Duodenal mucosa (tissue), 2 donors: ENCODE data around the gene BTN3A1.
"Not testable (repeated sequence)": the region's sequence is repeated elsewhere in the genome, so short reads cannot be mapped to it uniquely, and the experiment has no call there.

Experiments
- H3K27ac ChIP-seq: one replicate; pipeline ENCODE4 v1.7.0; 2013; ENCODE audit warnings: low read depth, low read length
- H3K27me3 ChIP-seq, 2 donors: one replicate each; pipeline ENCODE4 v1.7.0; 2013; ENCODE audit warnings: low read length in 2 of 2, control low read depth in 1 of 2; ENCODE audit not compliant: insufficient read depth in 2 of 2, control insufficient read depth in 1 of 2
- H3K36me3 ChIP-seq, 2 donors: one replicate each; pipeline ENCODE4 v1.7.0; 2013; ENCODE audit warnings: low read length in 2 of 2, control low read depth in 1 of 2; ENCODE audit not compliant: insufficient read depth in 2 of 2, control insufficient read depth in 1 of 2
- H3K4me1 ChIP-seq, 2 donors: one replicate each; pipeline ENCODE4 v1.7.0; 2013; ENCODE audit warnings: low read length in 2 of 2, control low read depth in 1 of 2; ENCODE audit not compliant: insufficient read depth in 2 of 2, control insufficient read depth in 1 of 2
- H3K4me3 ChIP-seq, 2 donors: one replicate each; pipeline ENCODE4 v1.7.0; 2013; ENCODE audit warnings: low read length in 2 of 2, low read depth in 1 of 2
- H3K9ac ChIP-seq, 2 donors: one replicate each; pipeline ENCODE4 v1.7.0; 2013; ENCODE audit warnings: low read length in 2 of 2, low read depth in 1 of 2
- H3K9me3 ChIP-seq, 2 donors: one replicate each; pipeline ENCODE4 v1.7.0; 2013; ENCODE audit warnings: low read length in 2 of 2, control low read depth in 1 of 2; ENCODE audit not compliant: control insufficient read depth in 1 of 2

Gene BTN3A1

GRCh38 chr6:26401987-26402658 lies at the start of gene BTN3A1:
Gene BTN3A1, plus strand, starts transcription at chr6:26402275. Its CDS starts 3,289 bp downstream, at chr6:26405564.
- Histone ChIP-seq H3K9me3 (no peaks in the 10 kb centered on the region), H3K27me3 (no peaks in the 10 kb centered on the region), H3K4me3 (peak within 1 kb of the TSS; percentile 78 to 82), H3K36me3 (peaks cover 3 to 18% of the 10 kb centered on the region in 2 donors), H3K9ac (peak within 1 kb of the TSS; percentile 76 to 83), H3K27ac (peak within 1 kb of the TSS; percentile 59), H3K4me1 (peaks cover 17 to 18% of the 10 kb centered on the region in 2 donors)

- Histone ChIP-seq H3K4me1 (peaks cover 0 to 10% of the 10 kb centered on the region in 2 donors), H3K36me3 (no peaks in the 10 kb centered on the region), H3K27ac (no peak overlapping the region), H3K27me3 (no peaks in the 10 kb centered on the region), H3K4me3 (no peak overlapping the region), H3K9ac (no peak overlapping the region), H3K9me3 (no peaks in the 10 kb centered on the region)
Observed at GRCh38 chr6:26352315-26352714, 49.8 kb upstream of the BTN3A1 start.

GRCh38 chr6:26354162-26354561 lies 47.9 kb upstream of the BTN3A1 start:
- no peak overlapping the region for H3K4me3 ChIP-seq
- no peak overlapping the region for H3K27ac ChIP-seq
- no peak overlapping the region for H3K9ac ChIP-seq
- no peaks in the 10 kb centered on the region for H3K4me1 ChIP-seq
- H3K36me3 ChIP-seq, result no peaks in the 10 kb centered on the region
- H3K27me3 ChIP-seq, result no peaks in the 10 kb centered on the region
- H3K9me3 ChIP-seq, result no peaks in the 10 kb centered on the region

GRCh38 chr6:26355366-26355765 lies 46.7 kb upstream of the BTN3A1 start:
- Histone ChIP-seq H3K4me1 (no peaks in the 10 kb centered on the region), H3K4me3 (no peak overlapping the region), H3K9ac (no peak overlapping the region), H3K27me3 (no peaks in the 10 kb centered on the region), H3K27ac (no peak overlapping the region), H3K9me3 (no peaks in the 10 kb centered on the region), H3K36me3 (no peaks in the 10 kb centered on the region)

- not testable (repeated sequence) for H3K27ac ChIP-seq, H3K4me1 ChIP-seq, H3K36me3 ChIP-seq, H3K27me3 ChIP-seq, H3K9me3 ChIP-seq, H3K9ac ChIP-seq, H3K4me3 ChIP-seq
Observed at GRCh38 chr6:26357543-26357942, 44.5 kb upstream of the BTN3A1 start.

- Histone ChIP-seq H3K4me1 (peaks cover 4 to 6% of the 10 kb centered on the region in 2 donors), H3K9ac (no peak overlapping the region), H3K27me3 (no peaks in the 10 kb centered on the region), H3K36me3 (no peaks in the 10 kb centered on the region), H3K4me3 (no peak overlapping the region), H3K9me3 (no peaks in the 10 kb centered on the region), H3K27ac (no peak overlapping the region)
Observed at GRCh38 chr6:26358511-26358981, 43.5 kb upstream of the BTN3A1 start.

- Histone ChIP-seq H3K27me3 (no peaks in the 10 kb centered on the region), H3K4me1 (peaks cover 13% of the 10 kb centered on the region in 2 donors), H3K9me3 (no peaks in the 10 kb centered on the region), H3K27ac (no peak overlapping the region), H3K36me3 (no peaks in the 10 kb centered on the region), H3K4me3 (no peak overlapping the region), H3K9ac (no peak overlapping the region)
Observed at GRCh38 chr6:26359765-26360164, 42.3 kb upstream of the BTN3A1 start.

GRCh38 chr6:26360451-26361416 lies 41.3 kb upstream of the BTN3A1 start:
- Histone ChIP-seq H3K4me3 (no peak overlapping the region), H3K36me3 (no peaks in the 10 kb centered on the region), H3K4me1 (peaks cover 13% of the 10 kb centered on the region in 2 donors), H3K27me3 (no peaks in the 10 kb centered on the region), H3K9me3 (no peaks in the 10 kb centered on the region), H3K9ac (no peak overlapping the region), H3K27ac (no peak overlapping the region)

- H3K4me1 ChIP-seq, result peaks cover 15 to 20% of the 10 kb centered on the region in 2 donors
- H3K9me3 ChIP-seq, result no peaks in the 10 kb centered on the region
- H3K27me3 ChIP-seq, result no peaks in the 10 kb centered on the region
- no peaks in the 10 kb centered on the region for H3K36me3 ChIP-seq
- H3K9ac ChIP-seq, result no peak overlapping the region
- H3K4me3 ChIP-seq, result no peak overlapping the region
- no peak overlapping the region for H3K27ac ChIP-seq
Observed at GRCh38 chr6:26361544-26361943, 40.5 kb upstream of the BTN3A1 start.
